ENCODE measurements around the gene DLGAP1.
"Not testable (repeated sequence)": the region's sequence is repeated elsewhere in the genome, so short reads cannot be mapped to it uniquely, and the experiment has no call there.

DLGAP1 gene

DNA sequence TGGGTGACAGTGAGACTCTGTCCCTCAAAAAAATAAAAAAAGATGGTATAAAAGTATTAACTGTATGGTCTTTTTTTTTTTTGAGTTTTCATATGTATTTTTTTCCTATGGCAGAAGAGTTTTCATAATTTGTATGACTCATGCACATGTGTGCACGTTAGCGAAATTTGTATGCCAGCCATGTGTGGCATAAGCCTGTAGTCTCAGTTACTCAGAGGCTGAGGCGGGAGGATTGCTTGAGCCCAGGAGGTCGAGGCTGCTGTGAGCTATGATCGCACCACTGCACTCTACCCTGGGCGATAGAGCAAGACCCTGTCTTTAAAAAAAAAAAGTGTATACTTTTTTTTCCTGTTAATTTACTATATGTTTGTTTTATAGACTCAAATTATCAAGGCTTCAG is 844.3 kb downstream of the DLGAP1 start:
- no peaks in the 10 kb centered on the region for H3K27me3 ChIP-seq (ENCODE audit: control insufficient read depth in 3 of 3, insufficient read depth in 3 of 3, low read depth in 1 of 3, low read length in 3 of 3)
- H3K79me1 ChIP-seq (ENCODE audit: low read depth, low read length) = peaks cover 3% of the 10 kb centered on the region
- H3K23ac ChIP-seq (ENCODE audit: low read depth, low read length, poor library complexity) = no peak overlapping the region
- no peak overlapping the region for H3K4me3 ChIP-seq (ENCODE audit: low read length in 2 of 2)
- WGBS, 2 donors (ENCODE audit: extremely low coverage in 2 of 2, insufficient read length in 2 of 2, insufficient replicate concordance in 1 of 2) = no CpG with 5 or more reads among the region's 6 CpGs
- no peak overlapping the region for H3K18ac ChIP-seq (ENCODE audit: low read length)
- H3K27ac ChIP-seq (replicated peaks; ENCODE audit: low read length) = no peak overlapping the region
- no peak overlapping the region for H2BK12ac ChIP-seq (ENCODE audit: low read length)
- no peak overlapping the region for H4K8ac ChIP-seq (ENCODE audit: low read depth, low read length)
- H3K4ac ChIP-seq (ENCODE audit: low read length) = no peak overlapping the region
- H3K4me2 ChIP-seq (ENCODE audit: insufficient read depth, low read length, poor library complexity, severe bottlenecking) = no peak overlapping the region
- no peak overlapping the region for H3K14ac ChIP-seq (ENCODE audit: low read length)
- peaks cover 11 to 25% of the 10 kb centered on the region in 2 donors for H3K4me1 ChIP-seq (ENCODE audit: control insufficient read depth in 2 of 2, insufficient read depth in 1 of 2, low read depth in 1 of 2, low read length in 2 of 2)
- no peak overlapping the region for H2BK15ac ChIP-seq (ENCODE audit: low read length)
- no peak overlapping the region for H2BK5ac ChIP-seq (ENCODE audit: low read length)
- H3K36me3 ChIP-seq (replicated peaks in 1 of 2; ENCODE audit: control insufficient read depth in 2 of 2, insufficient read depth in 2 of 2, low read length in 2 of 2) = peaks cover 0 to 15% of the 10 kb centered on the region in 2 donors
- H2BK120ac ChIP-seq (ENCODE audit: low read depth, low read length) = no peak overlapping the region
- H2AFZ ChIP-seq (ENCODE audit: low read length) = no peak overlapping the region
- no peak for DNase-seq (ENCODE audit: low spot score)
- H3K9ac ChIP-seq (ENCODE audit: low read depth, low read length, poor library complexity) = no peak overlapping the region
- no peaks in the 10 kb centered on the region for H3K9me3 ChIP-seq (replicated peaks in 1 of 2; ENCODE audit: control insufficient read depth in 2 of 2, insufficient read depth in 1 of 2, low read depth in 1 of 2, low read length in 2 of 2)
- no peak overlapping the region for H2AK5ac ChIP-seq (ENCODE audit: low read depth, low read length)
- H4K91ac ChIP-seq (ENCODE audit: low read depth, low read length, poor library complexity) = no peak overlapping the region

DNA sequence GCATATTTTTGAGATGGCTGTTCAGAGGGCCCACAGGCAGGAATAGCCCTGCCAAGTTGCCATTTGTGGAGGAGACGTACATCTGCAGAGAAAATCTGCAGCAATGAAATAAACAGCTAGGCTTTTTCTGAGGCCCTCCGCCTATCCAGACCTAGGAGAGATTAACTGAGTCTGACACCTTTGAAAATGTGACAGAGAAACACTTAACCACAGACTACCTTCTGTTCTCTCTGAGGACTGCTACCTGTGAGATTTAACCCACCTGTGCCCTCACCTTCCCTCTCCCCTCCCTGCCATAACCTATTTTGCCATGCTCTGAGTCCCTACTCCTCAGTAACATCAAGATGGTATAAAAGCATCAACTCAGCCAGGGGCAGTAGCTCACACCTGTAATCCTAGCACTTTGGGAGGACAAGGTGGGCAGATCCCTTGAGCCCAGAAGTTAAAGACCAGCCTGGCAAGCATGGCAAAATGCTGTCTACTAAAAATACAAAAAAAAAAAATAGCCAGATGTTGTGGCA is 844.9 kb downstream of the DLGAP1 start:
- DNase-seq (ENCODE audit: low spot score) = no peak
- no CpG with 5 or more reads among the region's 2 CpGs for WGBS, 2 donors (ENCODE audit: extremely low coverage in 2 of 2, insufficient read length in 2 of 2, insufficient replicate concordance in 1 of 2)

DNA sequence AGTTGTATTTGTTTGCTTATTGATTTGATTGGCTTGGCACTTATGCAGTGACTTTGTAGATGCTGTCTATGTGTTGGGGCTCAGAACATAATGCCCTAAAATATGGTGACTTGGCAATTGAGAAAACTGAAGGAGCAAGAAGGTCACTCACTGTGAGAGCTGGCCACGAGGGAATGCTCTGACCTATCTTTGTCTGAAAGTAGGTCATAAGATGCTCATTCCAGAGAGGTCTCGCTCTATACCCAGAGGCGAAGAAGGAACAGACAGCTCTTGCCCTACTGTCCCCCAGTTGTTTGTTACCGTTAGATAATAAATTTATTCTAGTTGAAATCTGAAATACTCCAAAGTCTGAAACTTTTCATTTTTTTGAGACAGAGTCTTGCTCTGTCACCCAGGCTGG is 846.6 kb downstream of the DLGAP1 start:
- WGBS, 2 donors (ENCODE audit: extremely low coverage in 2 of 2, insufficient read length in 2 of 2, insufficient replicate concordance in 1 of 2) = no CpG with 5 or more reads among the region's 4 CpGs
- peaks cover 3% of the 10 kb centered on the region for H3K79me1 ChIP-seq (ENCODE audit: low read depth, low read length)
- H3K27me3 ChIP-seq (ENCODE audit: control insufficient read depth in 3 of 3, insufficient read depth in 3 of 3, low read depth in 1 of 3, low read length in 3 of 3) = no peaks in the 10 kb centered on the region
- no peak overlapping the region for H2BK120ac ChIP-seq (ENCODE audit: low read depth, low read length)
- no peak overlapping the region for H3K18ac ChIP-seq (ENCODE audit: low read length)
- no peak overlapping the region for H2BK5ac ChIP-seq (ENCODE audit: low read length)
- no peak overlapping the region for H3K27ac ChIP-seq (replicated peaks; ENCODE audit: low read length)
- H3K4ac ChIP-seq (ENCODE audit: low read length) = no peak overlapping the region
- H3K36me3 ChIP-seq (replicated peaks in 1 of 2; ENCODE audit: control insufficient read depth in 2 of 2, insufficient read depth in 2 of 2, low read length in 2 of 2) = peaks cover 0 to 15% of the 10 kb centered on the region in 2 donors
- no peak overlapping the region for H3K4me2 ChIP-seq (ENCODE audit: insufficient read depth, low read length, poor library complexity, severe bottlenecking)
- H4K91ac ChIP-seq (ENCODE audit: low read depth, low read length, poor library complexity) = no peak overlapping the region
- no peak overlapping the region for H2AFZ ChIP-seq (ENCODE audit: low read length)
- peaks cover 10 to 22% of the 10 kb centered on the region in 2 donors for H3K4me1 ChIP-seq (ENCODE audit: control insufficient read depth in 2 of 2, insufficient read depth in 1 of 2, low read depth in 1 of 2, low read length in 2 of 2)
- no peak overlapping the region for H3K14ac ChIP-seq (ENCODE audit: low read length)
- no peak overlapping the region for H2BK15ac ChIP-seq (ENCODE audit: low read length)
- H3K9ac ChIP-seq (ENCODE audit: low read depth, low read length, poor library complexity) = no peak overlapping the region
- H3K23ac ChIP-seq (ENCODE audit: low read depth, low read length, poor library complexity) = no peak overlapping the region
- no peaks in the 10 kb centered on the region for H3K9me3 ChIP-seq (replicated peaks in 1 of 2; ENCODE audit: control insufficient read depth in 2 of 2, insufficient read depth in 1 of 2, low read depth in 1 of 2, low read length in 2 of 2)
- DNase-seq (ENCODE audit: low spot score) = no peak
- no peak overlapping the region for H2AK5ac ChIP-seq (ENCODE audit: low read depth, low read length)
- H3K4me3 ChIP-seq (ENCODE audit: low read length in 2 of 2) = no peak overlapping the region
- H4K8ac ChIP-seq (ENCODE audit: low read depth, low read length) = no peak overlapping the region
- no peak overlapping the region for H2BK12ac ChIP-seq (ENCODE audit: low read length)

More for the DNA sequence above, 844.9 kb downstream of the DLGAP1 start:
- no peak overlapping the region for H2AFZ ChIP-seq (ENCODE audit: low read length)
- no peaks in the 10 kb centered on the region for H3K9me3 ChIP-seq (replicated peaks in 1 of 2; ENCODE audit: control insufficient read depth in 2 of 2, insufficient read depth in 1 of 2, low read depth in 1 of 2, low read length in 2 of 2)
- H4K8ac ChIP-seq (ENCODE audit: low read depth, low read length) = no peak overlapping the region
- no peak overlapping the region for H3K14ac ChIP-seq (ENCODE audit: low read length)
- H2BK5ac ChIP-seq (ENCODE audit: low read length) = no peak overlapping the region
- H3K4me3 ChIP-seq (ENCODE audit: low read length in 2 of 2) = no peak overlapping the region
- H3K4me1 ChIP-seq (ENCODE audit: control insufficient read depth in 2 of 2, insufficient read depth in 1 of 2, low read depth in 1 of 2, low read length in 2 of 2) = peaks cover 7 to 20% of the 10 kb centered on the region in 2 donors
- no peak overlapping the region for H3K4me2 ChIP-seq (ENCODE audit: insufficient read depth, low read length, poor library complexity, severe bottlenecking)
- no peak overlapping the region for H4K91ac ChIP-seq (ENCODE audit: low read depth, low read length, poor library complexity)
- peaks cover 0 to 15% of the 10 kb centered on the region in 2 donors for H3K36me3 ChIP-seq (replicated peaks in 1 of 2; ENCODE audit: control insufficient read depth in 2 of 2, insufficient read depth in 2 of 2, low read length in 2 of 2)
- H2BK12ac ChIP-seq (ENCODE audit: low read length) = no peak overlapping the region
- no peaks in the 10 kb centered on the region for H3K27me3 ChIP-seq (ENCODE audit: control insufficient read depth in 3 of 3, insufficient read depth in 3 of 3, low read depth in 1 of 3, low read length in 3 of 3)
- H2BK120ac ChIP-seq (ENCODE audit: low read depth, low read length) = no peak overlapping the region
- H3K9ac ChIP-seq (ENCODE audit: low read depth, low read length, poor library complexity) = no peak overlapping the region
- H2BK15ac ChIP-seq (ENCODE audit: low read length) = no peak overlapping the region
- peaks cover 3% of the 10 kb centered on the region for H3K79me1 ChIP-seq (ENCODE audit: low read depth, low read length)
- peak overlapping the region; percentile 64 for H2AK5ac ChIP-seq (ENCODE audit: low read depth, low read length)
- no peak overlapping the region for H3K4ac ChIP-seq (ENCODE audit: low read length)
- H3K27ac ChIP-seq (replicated peaks; ENCODE audit: low read length) = no peak overlapping the region
- H3K23ac ChIP-seq (ENCODE audit: low read depth, low read length, poor library complexity) = no peak overlapping the region
- H3K18ac ChIP-seq (ENCODE audit: low read length) = peak overlapping the region; percentile 65

DNA sequence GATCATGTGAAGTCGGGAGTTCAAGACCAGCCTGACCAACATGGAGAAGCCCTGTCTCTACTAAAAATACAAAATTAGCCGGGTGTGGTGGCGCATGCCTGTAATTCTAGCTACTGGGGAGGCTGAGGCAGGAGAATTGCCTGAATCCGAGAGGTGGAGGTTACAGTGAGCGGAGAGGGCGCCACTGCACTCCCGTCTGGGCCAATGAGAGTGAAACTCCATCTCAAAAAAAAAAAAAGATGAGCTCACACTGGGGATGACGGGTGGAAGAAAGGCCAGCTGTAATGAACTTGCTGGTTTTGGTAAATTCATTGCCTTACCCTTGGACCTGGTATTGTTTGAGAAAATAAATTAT is 847.0 kb downstream of the DLGAP1 start:
- H4K91ac ChIP-seq (ENCODE audit: low read depth, low read length, poor library complexity); H3K18ac ChIP-seq (ENCODE audit: low read length); H3K23ac ChIP-seq (ENCODE audit: low read depth, low read length, poor library complexity); H3K27ac ChIP-seq (replicated peaks; ENCODE audit: low read length); H4K8ac ChIP-seq (ENCODE audit: low read depth, low read length); H3K9me3 ChIP-seq (replicated peaks in 1 of 2; ENCODE audit: control insufficient read depth in 2 of 2, insufficient read depth in 1 of 2, low read depth in 1 of 2, low read length in 2 of 2); H2BK12ac ChIP-seq (ENCODE audit: low read length); H3K4ac ChIP-seq (ENCODE audit: low read length); H2BK15ac ChIP-seq (ENCODE audit: low read length); H3K4me3 ChIP-seq (ENCODE audit: low read length in 2 of 2); H3K79me1 ChIP-seq (ENCODE audit: low read depth, low read length); H3K14ac ChIP-seq (ENCODE audit: low read length); H3K4me2 ChIP-seq (ENCODE audit: insufficient read depth, low read length, poor library complexity, severe bottlenecking); H2AK5ac ChIP-seq (ENCODE audit: low read depth, low read length); H3K27me3 ChIP-seq (ENCODE audit: control insufficient read depth in 3 of 3, insufficient read depth in 3 of 3, low read depth in 1 of 3, low read length in 3 of 3); H3K9ac ChIP-seq (ENCODE audit: low read depth, low read length, poor library complexity); H2BK120ac ChIP-seq (ENCODE audit: low read depth, low read length); DNase-seq (ENCODE audit: low spot score); H2BK5ac ChIP-seq (ENCODE audit: low read length); H2AFZ ChIP-seq (ENCODE audit: low read length): not testable (repeated sequence)
- WGBS, 2 donors (ENCODE audit: extremely low coverage in 2 of 2, insufficient read length in 2 of 2, insufficient replicate concordance in 1 of 2) = no CpG with 5 or more reads among the region's 8 CpGs
- peaks cover 10 to 22% of the 10 kb centered on the region in 2 donors for H3K4me1 ChIP-seq (ENCODE audit: control insufficient read depth in 2 of 2, insufficient read depth in 1 of 2, low read depth in 1 of 2, low read length in 2 of 2)
- peaks cover 0 to 15% of the 10 kb centered on the region in 2 donors for H3K36me3 ChIP-seq (replicated peaks in 1 of 2; ENCODE audit: control insufficient read depth in 2 of 2, insufficient read depth in 2 of 2, low read length in 2 of 2)

Measured in neuronal stem cell (in vitro differentiated cells).